ENCODE data around the gene POLR2B.
"Not testable (repeated sequence)": the region's sequence is repeated elsewhere in the genome, so short reads cannot be mapped to it uniquely, and the experiment has no call there.

The POLR2B gene

GRCh38 chr4:56990109-56990905 lies 11.6 kb downstream of the POLR2B start:
- DNase-seq, result no peak

GRCh38 chr4:56995525-56995924 lies 16.8 kb downstream of the POLR2B start:
- no peak for DNase-seq

GRCh38 chr4:56999751-57000150 lies 21.1 kb downstream of the POLR2B start:
- no peak for DNase-seq

GRCh38 chr4:57013543-57014120 lies 34.9 kb downstream of the POLR2B start:
- no peak for DNase-seq

GRCh38 chr4:57018980-57019379 lies 40.3 kb downstream of the POLR2B start:
- no peak for DNase-seq

- DNase-seq, result no peak
These were observed 41.9 kb downstream of the POLR2B start for GRCh38 chr4:57020467-57021101.

- no peak for DNase-seq
These were observed 44.4 kb downstream of the POLR2B start for GRCh38 chr4:57023104-57023503.

GRCh38 chr4:57034520-57034919 lies 55.8 kb downstream of the POLR2B start:
- DNase-seq, result no peak

- no peak for DNase-seq
These were observed 59.4 kb downstream of the POLR2B start for GRCh38 chr4:57037982-57038604.

- no peak for DNase-seq
These were observed 60.6 kb downstream of the POLR2B start for GRCh38 chr4:57039345-57039744.

- DNase-seq, result no peak
These were observed 61.8 kb downstream of the POLR2B start for GRCh38 chr4:57040510-57040909.

- DNase-seq, result no peak
These were observed 62.3 kb downstream of the POLR2B start for GRCh38 chr4:57041020-57041419.

GRCh38 chr4:57042711-57043169 lies 64.0 kb downstream of the POLR2B start:
- no peak for DNase-seq

GRCh38 chr4:57043347-57044251 lies 64.9 kb downstream of the POLR2B start:
- no peak for DNase-seq

- no peak for DNase-seq
These were observed 65.6 kb downstream of the POLR2B start for GRCh38 chr4:57044279-57044678.

GRCh38 chr4:57044996-57045395 lies 66.3 kb downstream of the POLR2B start:
- no peak for DNase-seq

- DNase-seq, result not testable (repeated sequence)
These were observed 68.3 kb downstream of the POLR2B start for GRCh38 chr4:57047046-57047445.

- no peak for DNase-seq
These were observed 70.1 kb downstream of the POLR2B start for GRCh38 chr4:57048590-57049304.

GRCh38 chr4:57051095-57051494 lies 72.4 kb downstream of the POLR2B start:
- no peak for DNase-seq

GRCh38 chr4:57051524-57051923 lies 72.8 kb downstream of the POLR2B start:
- DNase-seq, result no peak

- no peak for DNase-seq
These were observed 74.8 kb downstream of the POLR2B start for GRCh38 chr4:57053508-57053907.

- no peak for DNase-seq
These were observed 77.2 kb downstream of the POLR2B start for GRCh38 chr4:57055886-57056285.
